Loucy (cell line): ENCODE data around the gene NCK1.

ENCODE experiments used
- H2AFZ ChIP-seq: fragments of 200-600 bp; sonication (generic); 2 replicates; pipeline ENCODE4 v1.6.0; 2016; ENCODE audit warnings: antibody characterized with exemption, mild to moderate bottlenecking, low read length, moderate library complexity
- H3F3A ChIP-seq: fragments of 200-600 bp; 2 replicates; pipeline ENCODE4 v1.6.0; 2016; ENCODE audit warnings: antibody characterized with exemption, low read depth, mild to moderate bottlenecking
- H3K27me3 ChIP-seq: fragments of 200-600 bp; sonication (generic); 2 replicates; pipeline ENCODE4 v1.6.1; 2014; ENCODE audit warnings: low read length, mild to moderate bottlenecking; ENCODE audit not compliant: insufficient read depth, poor library complexity, severe bottlenecking
- H3K36me3 ChIP-seq: fragments of 200-600 bp; sonication (generic); 2 replicates; pipeline ENCODE4 v1.6.1; 2016; ENCODE audit warnings: low read length; ENCODE audit not compliant: insufficient read depth
- H3K4me1 ChIP-seq: fragments of 200-600 bp; sonication (generic); 2 replicates; pipeline ENCODE4 v1.5.1; 2014; ENCODE audit warnings: low read length, mild to moderate bottlenecking; ENCODE audit not compliant: insufficient read depth, poor library complexity, severe bottlenecking
- H3K4me2 ChIP-seq: fragments of 200-600 bp; sonication (generic); 2 replicates; pipeline ENCODE4 v1.6.0; 2014; ENCODE audit warnings: antibody characterized with exemption, low read length, low read depth, mild to moderate bottlenecking; ENCODE audit not compliant: poor library complexity, severe bottlenecking
- H3K4me3 ChIP-seq: fragments of 200-600 bp; sonication (generic); 2 replicates; pipeline ENCODE4 v1.5.1; 2014; ENCODE audit warnings: low read length, mild to moderate bottlenecking, mixed read lengths; ENCODE audit not compliant: poor library complexity, severe bottlenecking
- H3K79me2 ChIP-seq: fragments of 200-600 bp; sonication (generic); 2 replicates; pipeline ENCODE4 v1.6.1; 2014; ENCODE audit warnings: low read length; ENCODE audit not compliant: insufficient read depth
- H3K9ac ChIP-seq: fragments of 200-600 bp; sonication (generic); 2 replicates; pipeline ENCODE4 v1.6.0; 2014; ENCODE audit warnings: mild to moderate bottlenecking, low read depth, low read length, moderate library complexity; ENCODE audit not compliant: poor library complexity, severe bottlenecking
- H3K9me2 ChIP-seq: fragments of 200-600 bp; sonication (generic); replicated peaks from 2 replicates; pipeline ENCODE4 v1.6.1; 2016; ENCODE audit warnings: low read depth, low read length, mixed read lengths
- H3K9me3 ChIP-seq: fragments of 200-600 bp; sonication (generic); 2 replicates; pipeline ENCODE4 v1.6.1; 2014; ENCODE audit warnings: mild to moderate bottlenecking, antibody characterized with exemption, low read length, low read depth; ENCODE audit not compliant: insufficient read depth
- H4K20me1 ChIP-seq: fragments of 200-600 bp; sonication (generic); 2 replicates; pipeline ENCODE4 v1.6.0; 2014; ENCODE audit warnings: antibody characterized with exemption, low read length, mild to moderate bottlenecking; ENCODE audit not compliant: insufficient read depth, poor library complexity, severe bottlenecking
- EZH2phosphoT487 ChIP-seq: fragments of 200-600 bp; IDR thresholded peaks from 2 replicates; pipeline ENCODE4 v1.6.1; 2018; ENCODE audit warnings: antibody characterized with exemption, mild to moderate bottlenecking, moderate library complexity, borderline replicate concordance
- TF ChIP-seq, protein P1 (sequence below): fragments of 200-600 bp; sonication (generic); conservative IDR thresholded peaks from 2 replicates; pipeline ENCODE4 v1.5.1; 2014; ENCODE audit warnings: mild to moderate bottlenecking, antibody characterized with exemption, low read length

NCK1 gene

DNA sequence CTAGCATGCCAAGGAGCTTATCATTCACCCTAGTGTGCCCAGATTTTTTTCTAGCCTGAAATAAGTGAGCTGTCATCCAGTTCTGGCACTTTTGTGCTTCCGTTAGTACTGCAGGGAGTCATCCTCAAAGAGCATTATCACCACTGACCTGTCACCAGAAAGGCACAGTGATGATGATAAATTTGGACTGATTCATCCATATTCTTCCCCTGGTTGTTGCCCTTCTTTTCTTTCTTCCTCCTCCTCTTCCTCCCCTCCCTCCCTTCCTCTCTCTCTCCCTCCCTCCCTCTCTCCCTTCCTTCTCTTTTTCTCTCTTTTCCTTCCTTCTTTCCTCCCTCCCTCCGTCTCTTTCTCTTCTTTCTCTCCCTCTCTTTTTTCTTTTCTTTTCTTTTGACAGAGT lies 21.8 kb upstream of the NCK1 start:
- no peaks in the 10 kb centered on the region for H3K9me3 ChIP-seq
- H3K4me3 ChIP-seq, result peak overlapping the region; percentile 58
- peak overlapping the region; percentile 77 for H3K4me2 ChIP-seq
- no peak overlapping the region for H2AFZ ChIP-seq
- H4K20me1 ChIP-seq, result no peaks in the 10 kb centered on the region
- no peak for TF ChIP-seq EZH2phosphoT487
- TF ChIP-seq, protein P1, sequence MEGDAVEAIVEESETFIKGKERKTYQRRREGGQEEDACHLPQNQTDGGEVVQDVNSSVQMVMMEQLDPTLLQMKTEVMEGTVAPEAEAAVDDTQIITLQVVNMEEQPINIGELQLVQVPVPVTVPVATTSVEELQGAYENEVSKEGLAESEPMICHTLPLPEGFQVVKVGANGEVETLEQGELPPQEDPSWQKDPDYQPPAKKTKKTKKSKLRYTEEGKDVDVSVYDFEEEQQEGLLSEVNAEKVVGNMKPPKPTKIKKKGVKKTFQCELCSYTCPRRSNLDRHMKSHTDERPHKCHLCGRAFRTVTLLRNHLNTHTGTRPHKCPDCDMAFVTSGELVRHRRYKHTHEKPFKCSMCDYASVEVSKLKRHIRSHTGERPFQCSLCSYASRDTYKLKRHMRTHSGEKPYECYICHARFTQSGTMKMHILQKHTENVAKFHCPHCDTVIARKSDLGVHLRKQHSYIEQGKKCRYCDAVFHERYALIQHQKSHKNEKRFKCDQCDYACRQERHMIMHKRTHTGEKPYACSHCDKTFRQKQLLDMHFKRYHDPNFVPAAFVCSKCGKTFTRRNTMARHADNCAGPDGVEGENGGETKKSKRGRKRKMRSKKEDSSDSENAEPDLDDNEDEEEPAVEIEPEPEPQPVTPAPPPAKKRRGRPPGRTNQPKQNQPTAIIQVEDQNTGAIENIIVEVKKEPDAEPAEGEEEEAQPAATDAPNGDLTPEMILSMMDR, result no peak
- H3K36me3 ChIP-seq, result peaks cover 8% of the 10 kb centered on the region; the same call in 1 of the 2 replicates
- no peaks in the 10 kb centered on the region for H3K9me2 ChIP-seq
- peaks cover 17% of the 10 kb centered on the region; the same call in 1 of the 2 replicates for H3F3A ChIP-seq
- H3K79me2 ChIP-seq, result peaks cover 53% of the 10 kb centered on the region
- peak overlapping the region; percentile 68 for H3K9ac ChIP-seq
- H3K4me1 ChIP-seq, result peaks cover 56% of the 10 kb centered on the region
- H3K27me3 ChIP-seq, result no peaks in the 10 kb centered on the region

DNA sequence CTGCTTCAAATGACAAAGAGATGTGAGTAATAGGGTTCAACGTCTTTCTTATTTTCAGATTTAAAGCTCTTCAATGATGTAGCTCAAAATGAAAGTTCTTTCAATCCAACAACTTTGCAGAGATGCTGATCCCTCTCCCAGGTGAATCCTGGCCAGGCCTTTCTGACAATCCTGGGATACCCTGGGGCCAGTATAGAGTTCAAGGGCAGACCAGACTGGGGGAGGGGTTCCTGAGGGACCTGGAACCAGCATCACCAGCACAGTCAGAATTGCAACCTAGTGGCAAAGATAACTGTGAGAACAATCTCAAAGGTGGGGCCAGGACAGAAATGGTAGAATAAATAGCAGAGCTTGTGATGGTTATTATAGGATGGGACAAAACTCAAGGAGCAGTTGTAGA lies 19.7 kb upstream of the NCK1 start:
- Histone ChIP-seq H2AFZ (no peak overlapping the region), H3F3A (peaks cover 17% of the 10 kb centered on the region; the same call in 1 of the 2 replicates), H3K9me3 (no peaks in the 10 kb centered on the region), H3K9ac (no peak overlapping the region), H3K27me3 (no peaks in the 10 kb centered on the region), H4K20me1 (no peaks in the 10 kb centered on the region), H3K4me3 (no peak overlapping the region), H3K4me2 (no peak overlapping the region), H3K4me1 (peaks cover 36% of the 10 kb centered on the region), H3K36me3 (peaks cover 8% of the 10 kb centered on the region; the same call in 1 of the 2 replicates), H3K9me2 (no peaks in the 10 kb centered on the region), H3K79me2 (peaks cover 43% of the 10 kb centered on the region)
- TF ChIP-seq, protein P1, result no peak
- TF ChIP-seq EZH2phosphoT487, result no peak

GRCh38 chr3:136844724-136845123 lies 17.3 kb upstream of the NCK1 start:
- peaks cover 12% of the 10 kb centered on the region for H3K4me1 ChIP-seq
- no peak for TF ChIP-seq EZH2phosphoT487
- TF ChIP-seq, protein P1, result no peak
- no peak overlapping the region for H3K9ac ChIP-seq
- no peaks in the 10 kb centered on the region for H3K9me2 ChIP-seq
- no peaks in the 10 kb centered on the region for H3K9me3 ChIP-seq
- H2AFZ ChIP-seq, result no peak overlapping the region
- peaks cover 40% of the 10 kb centered on the region for H3K79me2 ChIP-seq
- no peaks in the 10 kb centered on the region for H3K27me3 ChIP-seq
- H3K4me3 ChIP-seq, result no peak overlapping the region
- peaks cover 2% of the 10 kb centered on the region; the same call in 1 of the 2 replicates for H3F3A ChIP-seq
- no peaks in the 10 kb centered on the region for H4K20me1 ChIP-seq
- peaks cover 8% of the 10 kb centered on the region; the same call in 1 of the 2 replicates for H3K36me3 ChIP-seq
- H3K4me2 ChIP-seq, result no peak overlapping the region
